Smooth muscle cell (in vitro differentiated cells): ENCODE data around the gene ENOX2. TPM values are rescaled to one million over a fixed set of nuclear protein-coding genes. Genes with fewer than 3 reads are reported as not detected.

Source experiments
- DNase-seq: peaks from one replicate; lab custom pipeline; 2025; ENCODE audit not compliant: unreplicated experiment; lab: John Stamatoyannopoulos, UW
- H2AFZ ChIP-seq: fragments of 200-600 bp; sonication (generic); 2 replicates; pipeline ENCODE4 v1.6.0; 2016; ENCODE audit warnings: antibody characterized with exemption, low read depth, mild to moderate bottlenecking
- H3F3A ChIP-seq: fragments of 200-600 bp; sonication (generic); 2 replicates; pipeline ENCODE4 v1.6.0; 2017; ENCODE audit warnings: antibody characterized with exemption, low read depth
- H3K27ac ChIP-seq: fragments of 200-600 bp; sonication (generic); 2 replicates; pipeline ENCODE4 v1.5.1; 2016; ENCODE audit warnings: low read depth, mild to moderate bottlenecking
- H3K27me3 ChIP-seq: fragments of 200-600 bp; sonication (generic); 2 replicates; pipeline ENCODE4 v1.6.1; 2016; ENCODE audit warnings: low read depth, mild to moderate bottlenecking
- H3K36me3 ChIP-seq: fragments of 200-600 bp; sonication (generic); 2 replicates; pipeline ENCODE4 v1.5.1; 2016; ENCODE audit warnings: low read depth
- H3K4me1 ChIP-seq: fragments of 200-600 bp; sonication (generic); 2 replicates; pipeline ENCODE4 v1.5.1; 2016; ENCODE audit warnings: low read depth
- H3K4me2 ChIP-seq: fragments of 200-600 bp; sonication (generic); 2 replicates; pipeline ENCODE4 v1.6.0; 2016; ENCODE audit warnings: mild to moderate bottlenecking
- H3K4me3 ChIP-seq: fragments of 200-600 bp; sonication (generic); 2 replicates; pipeline ENCODE4 v1.5.1; 2016; ENCODE audit warnings: mild to moderate bottlenecking
- H3K79me2 ChIP-seq: fragments of 200-600 bp; sonication (generic); 2 replicates; pipeline ENCODE4 v1.6.0; 2016; ENCODE audit warnings: low read depth, mild to moderate bottlenecking
- H3K9ac ChIP-seq: fragments of 200-600 bp; sonication (generic); 2 replicates; pipeline ENCODE4 v1.6.0; 2016; ENCODE audit warnings: low read depth
- H3K9me3 ChIP-seq: fragments of 200-600 bp; sonication (generic); replicated peaks from 2 replicates; pipeline ENCODE4 v1.5.1; 2016; ENCODE audit warnings: low read depth
- H4K20me1 ChIP-seq: fragments of 200-600 bp; sonication (generic); 2 replicates; pipeline ENCODE4 v1.6.0; 2016; ENCODE audit warnings: low read depth
- WGBS: methylation state at CpG from one replicate; pipeline ENCODE4 v1.1.7; 2016; ENCODE audit warnings: low lambda C conversion rate; 5-methylcytosine and 5-hydroxymethylcytosine counted together
- polyA plus RNA-seq: library from polyadenylated mRNA; unstranded; fragments of >200 nt; fragmentation: Nextera tagmentation; extraction: Ambion mirVana; gene quantifications from 2 replicates; pipeline ENCODE4 v1.2.1, GENCODE V29; 2016
- total RNA-seq: library from RNA; depleted of rRNA; stranded (reverse); fragments of >200 nt; gene quantifications from 2 replicates; pipeline ENCODE4 v1.2.3, GENCODE V29; 2014
- TF ChIP-seq, protein P1 (sequence below): fragments of 200-600 bp; sonication (generic); IDR thresholded peaks from 2 replicates; pipeline ENCODE4 v1.5.1; 2017; ENCODE audit warnings: borderline replicate concordance, mild to moderate bottlenecking, antibody characterized with exemption; ENCODE audit not compliant: insufficient read depth, poor library complexity, severe bottlenecking

Gene ENOX2
- total and polyA plus RNA-seq, 2 experiments from 2014 or later = 7.0 to 11.2 TPM

DNA sequence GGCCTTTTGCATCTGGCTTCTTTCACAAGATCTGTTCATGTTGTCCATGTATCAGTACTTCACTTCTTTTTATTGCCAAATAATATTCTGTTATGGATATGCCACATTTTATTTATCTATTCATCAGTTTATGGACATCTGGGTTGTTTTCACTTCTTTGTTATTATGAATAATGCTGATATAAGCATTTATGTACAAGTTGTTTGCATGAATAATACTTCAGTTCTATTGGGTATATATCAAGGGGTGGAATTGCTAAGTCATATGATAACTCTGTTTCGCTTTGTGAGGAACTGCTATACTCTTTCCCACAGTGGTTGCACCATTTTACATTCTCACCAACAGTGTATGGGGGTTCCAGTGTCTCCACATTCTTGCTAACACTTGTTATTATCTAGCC lies 310.8 kb downstream of the ENOX2 start:
- DNase-seq = no peak
- Histone ChIP-seq H3K4me1 (no peaks in the 10 kb centered on the region), H3K36me3 (no peaks in the 10 kb centered on the region), H2AFZ (no peak overlapping the region), H3K4me3 (no peak overlapping the region), H3K27me3 (no peaks in the 10 kb centered on the region), H3K9ac (no peak overlapping the region), H3K79me2 (no peaks in the 10 kb centered on the region), H3K9me3 (peaks cover 3% of the 10 kb centered on the region), H3K27ac (no peak overlapping the region), H3F3A (no peaks in the 10 kb centered on the region), H4K20me1 (no peaks in the 10 kb centered on the region), H3K4me2 (no peak overlapping the region)
- TF ChIP-seq, protein P1, sequence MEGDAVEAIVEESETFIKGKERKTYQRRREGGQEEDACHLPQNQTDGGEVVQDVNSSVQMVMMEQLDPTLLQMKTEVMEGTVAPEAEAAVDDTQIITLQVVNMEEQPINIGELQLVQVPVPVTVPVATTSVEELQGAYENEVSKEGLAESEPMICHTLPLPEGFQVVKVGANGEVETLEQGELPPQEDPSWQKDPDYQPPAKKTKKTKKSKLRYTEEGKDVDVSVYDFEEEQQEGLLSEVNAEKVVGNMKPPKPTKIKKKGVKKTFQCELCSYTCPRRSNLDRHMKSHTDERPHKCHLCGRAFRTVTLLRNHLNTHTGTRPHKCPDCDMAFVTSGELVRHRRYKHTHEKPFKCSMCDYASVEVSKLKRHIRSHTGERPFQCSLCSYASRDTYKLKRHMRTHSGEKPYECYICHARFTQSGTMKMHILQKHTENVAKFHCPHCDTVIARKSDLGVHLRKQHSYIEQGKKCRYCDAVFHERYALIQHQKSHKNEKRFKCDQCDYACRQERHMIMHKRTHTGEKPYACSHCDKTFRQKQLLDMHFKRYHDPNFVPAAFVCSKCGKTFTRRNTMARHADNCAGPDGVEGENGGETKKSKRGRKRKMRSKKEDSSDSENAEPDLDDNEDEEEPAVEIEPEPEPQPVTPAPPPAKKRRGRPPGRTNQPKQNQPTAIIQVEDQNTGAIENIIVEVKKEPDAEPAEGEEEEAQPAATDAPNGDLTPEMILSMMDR = no peak
- 52% methylated on average over 1 of the region's 1 CpG for WGBS

DNA sequence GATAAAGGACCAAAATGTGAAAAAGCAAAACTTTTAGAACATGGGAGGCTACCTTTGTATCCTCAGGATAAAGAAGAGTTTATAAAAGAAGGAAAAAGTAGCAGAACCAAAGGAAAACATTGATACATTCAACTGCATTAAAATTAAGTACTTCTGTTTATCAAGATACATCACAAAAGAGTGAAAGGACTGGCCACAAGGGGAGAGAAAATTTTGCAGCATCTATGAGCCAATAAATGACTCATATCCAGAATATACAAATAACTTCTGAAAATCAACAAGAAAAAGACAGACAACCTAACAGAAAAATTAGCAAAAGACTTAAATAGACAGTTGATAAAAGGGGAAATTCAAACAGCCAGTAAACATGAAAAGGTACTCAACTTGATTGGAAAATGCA lies 324.1 kb downstream of the ENOX2 start:
- no peak for DNase-seq
- TF ChIP-seq, protein P1 = no peak

DNA sequence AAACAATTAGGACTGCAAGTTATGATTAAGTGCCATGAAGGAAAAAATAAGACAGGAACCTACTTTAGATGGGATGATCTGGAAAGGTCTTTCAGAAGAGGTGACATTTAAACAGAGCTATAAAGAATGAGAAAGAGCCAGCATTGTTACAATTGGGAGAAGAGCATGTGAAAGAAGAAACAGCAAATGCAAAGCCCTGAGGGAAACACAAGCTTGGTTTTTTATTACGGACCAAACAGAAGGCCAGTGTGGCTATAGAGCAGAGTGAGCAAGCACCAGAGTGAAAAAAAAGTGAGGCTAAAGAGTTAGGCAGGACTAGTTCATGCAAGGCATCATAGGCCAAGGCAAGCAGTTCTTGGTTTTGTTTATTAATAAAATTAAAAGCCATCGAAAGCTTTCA lies 325.6 kb downstream of the ENOX2 start:
- WGBS = 86% methylated on average over 2 of the region's 2 CpGs
- H3K79me2 ChIP-seq = no peaks in the 10 kb centered on the region

More for the DNA sequence above, 324.1 kb downstream of the ENOX2 start:
- Histone ChIP-seq H3K4me3 (no peak overlapping the region), H2AFZ (no peak overlapping the region), H3K27ac (no peak overlapping the region), H3K9me3 (peaks cover 2% of the 10 kb centered on the region), H3K79me2 (no peaks in the 10 kb centered on the region), H3K4me2 (no peak overlapping the region), H3K4me1 (no peaks in the 10 kb centered on the region), H3F3A (no peaks in the 10 kb centered on the region), H3K9ac (no peak overlapping the region), H3K36me3 (no peaks in the 10 kb centered on the region), H4K20me1 (no peaks in the 10 kb centered on the region), H3K27me3 (no peaks in the 10 kb centered on the region)

More for the DNA sequence above, 325.6 kb downstream of the ENOX2 start:
- H3K36me3 ChIP-seq = no peaks in the 10 kb centered on the region
- H3K4me2 ChIP-seq = no peak overlapping the region
- no peak overlapping the region for H2AFZ ChIP-seq
- H4K20me1 ChIP-seq = no peaks in the 10 kb centered on the region
- H3K27me3 ChIP-seq = no peaks in the 10 kb centered on the region
- H3F3A ChIP-seq = no peaks in the 10 kb centered on the region
- H3K9me3 ChIP-seq = no peaks in the 10 kb centered on the region
- DNase-seq = no peak
- TF ChIP-seq, protein P1 = no peak
- no peak overlapping the region for H3K4me3 ChIP-seq
- no peaks in the 10 kb centered on the region for H3K4me1 ChIP-seq
- H3K27ac ChIP-seq = no peak overlapping the region
- no peak overlapping the region for H3K9ac ChIP-seq
